GM12878 (cell line): ENCODE data around the gene TSSK3. TPM values are rescaled to one million over a fixed set of nuclear protein-coding genes. Genes with fewer than 3 reads are reported as not detected.

Experiments used
- ATAC-seq: fragments of 200-7000 bp; cut with Tn5 transposase; 3 replicates; pipeline ENCODE4 v1.9.1; 2020; ENCODE audit warnings: mild to moderate bottlenecking, moderate library complexity
- BruUV-seq: library from RNA; stranded (reverse); fragments of 400-500 nt; replicated peaks from 2 replicates; lab custom pipeline; 2021; lab: Mats Ljungman, UMichigan
- CTCF ChIA-PET: fragments of 300-600 bp; sonication (Branson Sonifier 250); formaldehyde crosslinking; extraction: SDS; loops from one replicate; lab custom pipeline; 2021; ENCODE audit warnings: inconsistent platforms; lab: Yijun Ruan, JAX
- POLR2A ChIA-PET: fragments of 350-600 bp; formaldehyde crosslinking; extraction: SDS; loops from one replicate; lab custom pipeline; 2021; ENCODE audit warnings: inconsistent platforms; lab: Charles Lee
- RAD21 ChIA-PET: fragments of 300-600 bp; sonication (Branson Sonifier 250); formaldehyde crosslinking; loops from one replicate; lab custom pipeline; 2023; ENCODE audit warnings: antibody characterized with exemption; ENCODE audit not compliant: unreplicated experiment; lab: Charles Lee
- SMC1A ChIA-PET: fragments of 300-600 bp; sonication (Branson Sonifier 250); formaldehyde crosslinking; loops from one replicate; lab custom pipeline; 2023; ENCODE audit not compliant: unreplicated experiment, uncharacterized antibody; lab: Charles Lee
- DNase-seq: peaks from one replicate; pipeline ENCODE4 v3.0.0-alpha.2; 2011; ENCODE audit warnings: low read depth, low spot score
- FAIRE-seq: peaks from 3 replicates; lab custom pipeline; 2011; peaks lifted over from hg19 to GRCh38; lab: Jason Lieb, UNC
- H2AFZ ChIP-seq: 2 replicates; pipeline ENCODE4 v1.6.0; 2011; ENCODE audit warnings: low read depth, low read length, control low read depth; ENCODE audit not compliant: control insufficient read depth
- H3K27ac ChIP-seq: 2 replicates; pipeline ENCODE4 v1.5.1; 2011; ENCODE audit warnings: control low read depth; ENCODE audit not compliant: control insufficient read depth, insufficient read depth
- H3K27me3 ChIP-seq, 2 experiments: replicated peaks in 1 of 2; 2 replicates each; pipeline versions ENCODE4 v1.6.0 to v1.6.1; 2011; ENCODE audit warnings: low read length in 1 of 2; ENCODE audit not compliant: control insufficient read depth in 2 of 2, insufficient read depth in 2 of 2
- H3K36me3 ChIP-seq, 2 experiments: 2 replicates each; pipeline ENCODE4 v1.5.1; 2011; ENCODE audit warnings: low read length in 1 of 2; ENCODE audit not compliant: control insufficient read depth in 2 of 2, insufficient read depth in 2 of 2
- H3K4me1 ChIP-seq: 2 replicates; pipeline ENCODE4 v1.6.1; 2011; ENCODE audit warnings: mild to moderate bottlenecking, low read length, moderate library complexity, mixed read lengths; ENCODE audit not compliant: control insufficient read depth, insufficient read depth
- H3K4me2 ChIP-seq: 2 replicates; pipeline ENCODE4 v1.6.0; 2011; ENCODE audit warnings: control low read depth; ENCODE audit not compliant: control insufficient read depth, insufficient read depth
- H3K4me3 ChIP-seq: fragments of 200-600 bp; sonication (generic); 2 replicates; pipeline ENCODE4 v1.5.1; 2016
- H3K79me2 ChIP-seq: 2 replicates; pipeline ENCODE4 v1.6.0; 2011; ENCODE audit warnings: low read length; ENCODE audit not compliant: control insufficient read depth, insufficient read depth
- H3K9ac ChIP-seq: 2 replicates; pipeline ENCODE4 v1.8.0; 2011; ENCODE audit warnings: low read length, control low read depth, mixed read lengths; ENCODE audit not compliant: control insufficient read depth, insufficient read depth
- H3K9me3 ChIP-seq: replicated peaks from 3 replicates; pipeline ENCODE4 v1.5.1; 2011; ENCODE audit warnings: mild to moderate bottlenecking, low read length; ENCODE audit not compliant: control insufficient read depth, insufficient read depth
- H4K20me1 ChIP-seq: 2 replicates; pipeline ENCODE4 v1.6.0; 2011; ENCODE audit not compliant: control insufficient read depth, insufficient read depth
- ASH2L ChIP-seq: fragments of 300-600, 200-600 bp; sonication (generic); IDR thresholded peaks from 2 replicates; pipeline ENCODE4 v1.6.1; 2017; ENCODE audit warnings: low read depth, mild to moderate bottlenecking, borderline replicate concordance
- ATF7 ChIP-seq: fragments of 450-650 bp; IDR thresholded peaks from 2 replicates; pipeline ENCODE4 v1.6.1; 2016; ENCODE audit warnings: low read depth, mild to moderate bottlenecking
- CEBPB ChIP-seq, 2 experiments: fragments of 150-350 bp in 1 of 2; IDR thresholded peaks; 2 replicates each; pipeline ENCODE4 v1.6.1; 2012 to 2014; ENCODE audit warnings: low read depth in 2 of 2, low read length in 2 of 2, borderline replicate concordance in 1 of 2, inconsistent platforms in 1 of 2
- CHD1 ChIP-seq: IDR thresholded peaks from 2 replicates; pipeline ENCODE4 v1.6.1; 2012; ENCODE audit warnings: low read depth, low read length, improper control_type of control experiment
- CHD2 ChIP-seq: IDR thresholded peaks from 2 replicates; pipeline ENCODE4 v1.6.1; 2011; ENCODE audit warnings: low read depth, low read length, improper control_type of control experiment, borderline replicate concordance
- EED ChIP-seq: sonication (generic); IDR thresholded peaks from 2 replicates; pipeline ENCODE4 v1.6.1; 2016; ENCODE audit warnings: antibody characterized with exemption, low read depth
- FOS ChIP-seq: IDR thresholded peaks from 3 replicates; pipeline ENCODE4 v1.6.1; 2011; ENCODE audit warnings: borderline replicate concordance; ENCODE audit not compliant: insufficient read length; ENCODE audit errors: extremely low read depth
- HDGF ChIP-seq: fragments of 450-650 bp; IDR thresholded peaks from 2 replicates; pipeline ENCODE4 v1.6.1; 2016; ENCODE audit warnings: antibody characterized with exemption
- IKZF2 ChIP-seq, 2 experiments: fragments of 450-650 bp; IDR thresholded peaks; 2 replicates each; pipeline ENCODE4 v1.6.1; 2017; ENCODE audit warnings: mild to moderate bottlenecking in 2 of 2, moderate library complexity in 2 of 2
- KLF5 ChIP-seq: fragments of 450-650 bp; IDR thresholded peaks from 2 replicates; pipeline ENCODE4 v1.6.1; 2014; ENCODE audit warnings: mild to moderate bottlenecking; ENCODE audit not compliant: partially characterized antibody
- PAX8 ChIP-seq: fragments of 450-650 bp; IDR thresholded peaks from 2 replicates; pipeline ENCODE4 v1.6.1; 2017; ENCODE audit warnings: mild to moderate bottlenecking, moderate library complexity
- RCOR1 ChIP-seq: conservative IDR thresholded peaks from 2 replicates; pipeline ENCODE4 v1.6.1; 2012; ENCODE audit warnings: low read depth, low read length, improper control_type of control experiment
- SMAD5 ChIP-seq: IDR thresholded peaks from 2 replicates; pipeline ENCODE4 v1.6.1; 2016; ENCODE audit warnings: antibody characterized with exemption, low read depth
- SUPT20H ChIP-seq: IDR thresholded peaks from 2 replicates; pipeline ENCODE4 v1.6.1; 2011; ENCODE audit warnings: low read depth, mild to moderate bottlenecking, low read length, moderate library complexity, borderline replicate concordance; ENCODE audit not compliant: control insufficient read depth
- YY1 ChIP-seq: IDR thresholded peaks from 2 replicates; pipeline ENCODE4 v1.6.1; 2011; ENCODE audit warnings: low read depth, mild to moderate bottlenecking, low read length
- WGBS: methylation state at CpG from one replicate; pipeline ENCODE4 v1.1.6; 2016; ENCODE audit warnings: low lambda C conversion rate; ENCODE audit not compliant: insufficient replicate concordance, insufficient coverage; ENCODE audit errors: missing lambda C conversion rate; 5-methylcytosine and 5-hydroxymethylcytosine counted together
- in situ Hi-C: fragments of 300-500 bp; cut with MboI; formaldehyde crosslinking; loops from 9 replicates; pipeline ENCODE4 v1.14.3; 2018; ENCODE audit warnings: mixed read lengths
- intact Hi-C: fragments of 100-400 bp; cut with micrococcal nuclease; formaldehyde crosslinking; loops from one replicate; pipeline ENCODE4 v1.14.2; 2022; ENCODE audit not compliant: unreplicated experiment
- polyA plus RNA-seq, 11 experiments: library from polyadenylated mRNA; depleted of rRNA in 4 of 11; unstranded in 6 of 11; stranded (reverse) in 5 of 11; fragments of >200 nt; fragmentation: Nextera tagmentation in 4 of 11; fragmentation: Illumina TruSeq in 1 of 11; extraction: Ambion mirVana in 4 of 11; extraction: Trizol in 1 of 11; gene quantifications; 1 replicate in 1 of 11; 2 replicates in 10 of 11; pipeline versions ENCODE4 v1.2.1 to v1.2.3, GENCODE V29; 2011 to 2016; ENCODE audit warnings: inconsistent platforms in 2 of 11, missing spikeins in 2 of 11, low read depth in 1 of 11
- total RNA-seq, 4 experiments: library from RNA; depleted of rRNA in 3 of 4; stranded (reverse); fragments of >200 nt in 3 of 4; fragmentation: Illumina TruSeq in 1 of 4; extraction: Trizol in 1 of 4; gene quantifications; 2 replicates each; pipeline versions ENCODE4 v1.2.1 to v1.2.3, GENCODE V29; 2013 to 2021
- TF ChIP-seq, protein P1 (sequence below): fragments of 450-650 bp; IDR thresholded peaks from 2 replicates; pipeline ENCODE4 v1.6.1; 2017; ENCODE audit warnings: low read depth, mild to moderate bottlenecking, moderate library complexity
- TF ChIP-seq, protein P2 (sequence below): IDR thresholded peaks from 2 replicates; pipeline ENCODE4 v1.6.1; 2012; ENCODE audit warnings: low read depth, low read length, improper control_type of control experiment

Gene TSSK3
- total and polyA plus RNA-seq, 10 of the 15 experiments (the other 5 are each of a cell fraction or from before 2014, with no cell fraction given), result 0.42 to 0.82 (median 0.60) TPM

DNA sequence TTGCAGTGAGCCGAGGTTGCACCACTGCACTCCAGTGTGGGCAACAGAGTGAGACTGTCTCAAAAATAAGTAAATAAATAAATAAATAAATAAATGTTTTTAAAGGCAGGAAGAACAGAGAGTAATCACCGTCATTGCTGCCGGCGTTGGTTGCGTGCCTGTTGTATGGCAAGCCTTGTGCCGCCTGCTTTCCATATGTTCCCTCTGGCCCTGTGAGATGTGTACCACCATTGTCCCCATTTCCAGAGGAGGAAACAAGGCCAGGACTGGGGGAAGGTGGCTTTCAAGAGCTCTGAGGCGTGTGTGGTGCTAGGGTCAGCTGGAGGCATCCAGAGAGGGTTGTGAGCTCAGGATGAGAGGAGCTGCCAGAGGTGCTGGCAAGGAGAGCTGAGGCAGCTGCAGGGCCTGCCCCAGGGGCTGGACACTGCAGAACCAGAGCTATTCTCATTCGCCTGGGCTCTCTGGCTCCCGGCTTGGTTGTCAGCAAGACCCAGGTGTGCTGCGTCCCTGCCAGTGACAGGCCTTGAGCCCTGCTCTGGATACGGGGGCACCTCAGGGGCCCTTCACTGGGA lies 21.1 kb upstream of the TSSK3 start (continued):
- TF ChIP-seq FOS, result no peak

DNA sequence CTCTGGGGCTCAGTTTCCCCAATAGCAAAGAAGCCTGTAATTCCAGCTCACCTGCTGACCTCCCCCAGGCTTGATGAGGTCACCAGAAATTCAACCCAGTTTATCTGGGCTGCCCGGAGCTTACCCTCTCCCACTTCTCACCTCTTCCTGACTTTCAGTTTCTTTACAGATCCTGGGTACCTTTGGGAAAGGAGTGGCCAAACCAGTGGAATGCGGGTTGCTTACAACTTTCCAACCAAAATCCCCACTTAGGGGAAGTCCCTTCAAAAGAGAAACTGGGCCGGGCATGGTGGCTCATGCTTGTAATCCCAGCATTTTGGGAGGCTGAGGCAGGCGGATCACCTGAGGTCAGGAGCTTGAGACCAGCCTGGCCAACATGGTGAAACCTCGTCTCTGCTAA lies 20.4 kb upstream of the TSSK3 start:
- no peak overlapping the region; the same call in 1 of the 2 replicates for H3K9ac ChIP-seq
- no peak overlapping the region; the same call in 1 of the 2 replicates for H3K4me3 ChIP-seq
- no peak for DNase-seq
- no peaks in the 10 kb centered on the region; the same call in 1 of the 2 replicates for H3K79me2 ChIP-seq
- no peak for FAIRE-seq
- H3K4me2 ChIP-seq, result peak overlapping the region; percentile 21
- 54% methylated on average over 5 of the region's 5 CpGs for WGBS
- no peaks in the 10 kb centered on the region for H3K36me3 ChIP-seq
- H3K9me3 ChIP-seq, result no peaks in the 10 kb centered on the region
- in situ Hi-C loops, result no loop called here
- ChIA-PET POLR2A (interaction anchor here (1.2 to 1.5 kb wide), 2 partner anchors 13 to 83 kb away, joined by 3 read pairs; no protein-coding TSS in a partner anchor), SMC1A (interaction anchor here (1.0 to 1.2 kb wide), 2 partner anchors 9 to 22 kb away, joined by 3 read pairs; no protein-coding TSS in a partner anchor), CTCF (interaction anchor here (0.9 to 1.5 kb wide), 4 partner anchors 9 to 179 kb away, joined by 3 read pairs; no protein-coding TSS in a partner anchor), RAD21 (interaction anchor here (1.3 kb wide), 1 partner anchor 11 kb away, joined by 3 read pairs; no protein-coding TSS in a partner anchor)
- no peaks in the 10 kb centered on the region for H3K27me3 ChIP-seq
- peaks cover 48% of the 10 kb centered on the region for H3K4me1 ChIP-seq
- no TSS peak for BruUV-seq
- H4K20me1 ChIP-seq, result no peaks in the 10 kb centered on the region
- no peak for ATAC-seq
- intact Hi-C loops, result no loop called here
- H3K27ac ChIP-seq, result no peak overlapping the region
- H2AFZ ChIP-seq, result no peak overlapping the region
- TF ChIP-seq HDGF (no peak), PAX8 (no peak), KLF5 (no peak), ASH2L (no peak), ATF7 (0 out of 2 replicates have a peak, but pooled peaks have one; percentile 27), SMAD5 (no peak), EED (peak; percentile 31; the same call in 1 of the 2 replicates), RCOR1 (no peak), YY1 (no peak), CEBPB (IDR thresholded peaks at IDR 0.05; ENCODE audit: borderline replicate concordance in 1 of 2, low read depth in 2 of 2, low read length in 2 of 2) (no peak), CHD1 (no peak), CHD2 (no peak), IKZF2 (IDR thresholded peaks at IDR 0.05) (peak in 1 of 2 experiments; percentile 52; a peak in 2 of 4 replicates), SUPT20H (no peak)
- TF ChIP-seq, protein P1, sequence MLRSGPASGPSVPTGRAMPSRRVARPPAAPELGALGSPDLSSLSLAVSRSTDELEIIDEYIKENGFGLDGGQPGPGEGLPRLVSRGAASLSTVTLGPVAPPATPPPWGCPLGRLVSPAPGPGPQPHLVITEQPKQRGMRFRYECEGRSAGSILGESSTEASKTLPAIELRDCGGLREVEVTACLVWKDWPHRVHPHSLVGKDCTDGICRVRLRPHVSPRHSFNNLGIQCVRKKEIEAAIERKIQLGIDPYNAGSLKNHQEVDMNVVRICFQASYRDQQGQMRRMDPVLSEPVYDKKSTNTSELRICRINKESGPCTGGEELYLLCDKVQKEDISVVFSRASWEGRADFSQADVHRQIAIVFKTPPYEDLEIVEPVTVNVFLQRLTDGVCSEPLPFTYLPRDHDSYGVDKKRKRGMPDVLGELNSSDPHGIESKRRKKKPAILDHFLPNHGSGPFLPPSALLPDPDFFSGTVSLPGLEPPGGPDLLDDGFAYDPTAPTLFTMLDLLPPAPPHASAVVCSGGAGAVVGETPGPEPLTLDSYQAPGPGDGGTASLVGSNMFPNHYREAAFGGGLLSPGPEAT, result peak; percentile 54; the same call in 1 of the 2 replicates
- TF ChIP-seq, protein P2, sequence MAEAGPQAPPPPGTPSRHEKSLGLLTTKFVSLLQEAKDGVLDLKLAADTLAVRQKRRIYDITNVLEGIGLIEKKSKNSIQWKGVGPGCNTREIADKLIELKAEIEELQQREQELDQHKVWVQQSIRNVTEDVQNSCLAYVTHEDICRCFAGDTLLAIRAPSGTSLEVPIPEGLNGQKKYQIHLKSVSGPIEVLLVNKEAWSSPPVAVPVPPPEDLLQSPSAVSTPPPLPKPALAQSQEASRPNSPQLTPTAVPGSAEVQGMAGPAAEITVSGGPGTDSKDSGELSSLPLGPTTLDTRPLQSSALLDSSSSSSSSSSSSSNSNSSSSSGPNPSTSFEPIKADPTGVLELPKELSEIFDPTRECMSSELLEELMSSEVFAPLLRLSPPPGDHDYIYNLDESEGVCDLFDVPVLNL, result no peak
